Mesendoderm (in vitro differentiated cells): ENCODE data around the gene QSER1.
"Not testable (repeated sequence)": the region's sequence is repeated elsewhere in the genome, so short reads cannot be mapped to it uniquely, and the experiment has no call there.

Source experiments
- DNase-seq: peaks from one replicate; pipeline ENCODE4 v3.0.0; 2013
- H2AK5ac ChIP-seq: 2 replicates; pipeline ENCODE4 v1.6.1; 2013; ENCODE audit warnings: low read length, inconsistent platforms
- H2BK120ac ChIP-seq: 2 replicates; pipeline ENCODE4 v1.6.1; 2013; ENCODE audit warnings: low read depth, mild to moderate bottlenecking, low read length, moderate library complexity, mixed read lengths
- H2BK15ac ChIP-seq: replicated peaks from 2 replicates; pipeline ENCODE4 v1.6.1; 2013; ENCODE audit warnings: low read depth, mild to moderate bottlenecking, moderate library complexity
- H2BK5ac ChIP-seq: 2 replicates; pipeline ENCODE4 v1.6.1; 2013; ENCODE audit warnings: low read length, inconsistent platforms
- H3K18ac ChIP-seq: 2 replicates; pipeline ENCODE4 v1.6.1; 2013; ENCODE audit warnings: mild to moderate bottlenecking, low read length, mixed read lengths
- H3K23ac ChIP-seq: one replicate; pipeline ENCODE4 v1.6.1; 2013; ENCODE audit warnings: low read length
- H3K27ac ChIP-seq: 2 replicates; pipeline ENCODE4 v1.5.1; 2013; ENCODE audit warnings: low read depth, mild to moderate bottlenecking, inconsistent platforms, low read length, moderate library complexity
- H3K27me3 ChIP-seq: 2 replicates; pipeline ENCODE4 v1.6.1; 2013; ENCODE audit warnings: low read length, control low read depth, mild to moderate bottlenecking, inconsistent platforms; ENCODE audit not compliant: insufficient read depth, poor library complexity
- H3K36me3 ChIP-seq: 2 replicates; pipeline ENCODE4 v1.6.1; 2013; ENCODE audit warnings: low read length, inconsistent platforms; ENCODE audit not compliant: control insufficient read depth, insufficient read depth
- H3K4ac ChIP-seq: one replicate; pipeline ENCODE4 v1.6.1; 2013; ENCODE audit warnings: low read depth, mild to moderate bottlenecking, low read length, moderate library complexity
- H3K4me1 ChIP-seq: 2 replicates; pipeline ENCODE4 v1.6.1; 2013; ENCODE audit warnings: low read depth, low read length, inconsistent platforms; ENCODE audit not compliant: control insufficient read depth
- H3K4me2 ChIP-seq: 2 replicates; pipeline ENCODE4 v1.6.1; 2013; ENCODE audit warnings: low read length
- H3K4me3 ChIP-seq: 2 replicates; pipeline ENCODE4 v1.5.1; 2013; ENCODE audit warnings: mild to moderate bottlenecking, low read length
- H3K56ac ChIP-seq: one replicate; pipeline ENCODE4 v1.6.1; 2013; ENCODE audit warnings: low read length
- H3K79me1 ChIP-seq: 2 replicates; pipeline ENCODE4 v1.6.1; 2013; ENCODE audit warnings: low read length, inconsistent platforms
- H3K79me2 ChIP-seq: 2 replicates; pipeline ENCODE4 v1.6.1; 2013; ENCODE audit warnings: mild to moderate bottlenecking, low read length; ENCODE audit not compliant: control insufficient read depth, insufficient read depth
- H3K9ac ChIP-seq: 2 replicates; pipeline ENCODE4 v1.6.1; 2013; ENCODE audit warnings: low read length, inconsistent platforms
- H4K5ac ChIP-seq: one replicate; pipeline ENCODE4 v1.6.1; 2013; ENCODE audit warnings: low read length
- H4K8ac ChIP-seq: one replicate; pipeline ENCODE4 v1.6.1; 2013; ENCODE audit warnings: low read depth, mild to moderate bottlenecking, control low read depth, low read length, moderate library complexity
- WGBS: extraction: QIAGEN DNeasy Blood & Tissue Kit; methylation state at CpG from one replicate; pipeline ENCODE4 v1.1.7; 2013; ENCODE audit warnings: low lambda C conversion rate, missing lambda C conversion rate; ENCODE audit not compliant: insufficient coverage; ENCODE audit errors: extremely low coverage; 5-methylcytosine and 5-hydroxymethylcytosine counted together

QSER1 gene

DNA sequence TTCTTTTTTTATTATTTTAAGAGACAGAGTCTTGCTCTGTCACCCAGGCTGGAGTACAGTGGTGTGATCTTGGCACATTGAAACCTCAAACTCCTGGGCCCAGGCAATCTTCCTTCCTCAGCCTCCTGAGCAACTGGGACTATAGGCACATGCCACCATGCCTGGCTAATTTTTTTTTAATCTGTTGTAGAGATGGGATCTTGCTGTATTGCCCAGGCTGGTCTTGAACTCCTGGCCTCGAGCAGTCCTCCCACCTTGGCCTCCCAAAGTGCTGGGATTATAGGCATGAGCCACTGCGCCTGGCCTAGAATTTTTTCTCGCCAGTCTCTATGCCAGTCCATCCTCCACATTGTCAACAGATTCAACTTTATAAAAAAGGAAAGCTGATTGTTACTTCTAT lies 44.7 kb downstream of the QSER1 start:
- not testable (repeated sequence) for H3K79me1 ChIP-seq, H3K9ac ChIP-seq, H3K4me2 ChIP-seq, H2BK5ac ChIP-seq, H2AK5ac ChIP-seq, H3K27ac ChIP-seq, H3K18ac ChIP-seq, DNase-seq, H3K4ac ChIP-seq, H3K36me3 ChIP-seq, H2BK120ac ChIP-seq, H3K4me3 ChIP-seq, H3K23ac ChIP-seq, H2BK15ac ChIP-seq, H3K4me1 ChIP-seq, H3K56ac ChIP-seq, H4K5ac ChIP-seq, H3K27me3 ChIP-seq, H4K8ac ChIP-seq
- WGBS = no CpG with 5 or more reads among the region's 3 CpGs
- peaks cover 47% of the 10 kb centered on the region for H3K79me2 ChIP-seq

DNA sequence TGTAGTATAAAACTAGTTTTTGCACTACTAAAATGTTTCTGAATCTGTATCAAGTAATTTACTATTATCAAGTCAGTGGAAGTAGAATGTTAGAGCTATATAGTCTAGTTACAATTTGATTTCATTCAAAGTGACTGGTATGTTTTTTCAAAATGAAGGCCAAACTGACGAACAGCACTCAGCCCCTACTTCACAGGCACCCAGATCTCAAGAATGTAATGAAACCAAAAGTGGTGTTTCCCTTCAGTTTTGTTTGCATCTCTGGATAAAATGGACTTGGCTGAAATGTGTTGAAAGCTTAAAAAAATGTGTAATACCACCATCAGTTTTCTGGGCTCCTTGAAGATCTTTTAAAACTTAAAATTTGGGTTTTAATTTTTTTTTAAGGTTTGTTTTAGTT lies 46.4 kb downstream of the QSER1 start:
- H3K56ac ChIP-seq = no peak overlapping the region
- H3K4ac ChIP-seq = no peak overlapping the region
- no CpG with 5 or more reads among the region's 1 CpG for WGBS
- no peak overlapping the region for H2BK5ac ChIP-seq
- DNase-seq = no peak
- H3K27me3 ChIP-seq = no peaks in the 10 kb centered on the region
- peaks cover 36% of the 10 kb centered on the region for H3K79me2 ChIP-seq
- no peak overlapping the region for H2BK15ac ChIP-seq
- H3K9ac ChIP-seq = no peak overlapping the region
- H3K4me1 ChIP-seq = no peaks in the 10 kb centered on the region
- H3K4me3 ChIP-seq = no peak overlapping the region
- H3K79me1 ChIP-seq = peaks cover 2% of the 10 kb centered on the region
- H2BK120ac ChIP-seq = no peak overlapping the region
- H3K4me2 ChIP-seq = no peak overlapping the region
- no peak overlapping the region for H2AK5ac ChIP-seq
- no peak overlapping the region for H3K18ac ChIP-seq
- H3K36me3 ChIP-seq = no peaks in the 10 kb centered on the region
- no peak overlapping the region for H4K5ac ChIP-seq
- no peak overlapping the region for H3K27ac ChIP-seq
- no peak overlapping the region for H3K23ac ChIP-seq
- H4K8ac ChIP-seq = no peak overlapping the region

DNA sequence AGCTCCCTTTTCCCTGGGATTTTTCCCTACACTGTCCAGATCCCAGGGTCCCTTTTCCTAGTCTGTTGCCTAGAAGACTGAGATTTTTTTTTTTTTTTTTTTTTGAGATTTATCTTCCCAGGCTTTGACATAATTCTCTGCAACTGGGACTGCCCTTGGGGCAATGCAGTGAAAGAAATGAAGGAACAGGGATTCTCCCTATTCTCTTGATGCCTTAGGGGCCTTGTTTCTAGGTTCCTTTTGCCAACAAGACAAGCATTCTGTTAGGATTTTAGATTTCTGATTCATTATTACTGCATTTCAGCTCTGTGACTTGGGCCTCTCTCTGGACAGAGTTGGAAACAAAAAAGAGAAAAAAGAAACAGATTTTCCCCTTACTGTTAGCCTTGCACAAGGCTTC lies 47.3 kb downstream of the QSER1 start:
- no peak overlapping the region for H2AK5ac ChIP-seq
- no peak overlapping the region for H4K5ac ChIP-seq
- no peaks in the 10 kb centered on the region for H3K36me3 ChIP-seq
- no peak overlapping the region for H4K8ac ChIP-seq
- H3K56ac ChIP-seq = no peak overlapping the region
- peaks cover 2% of the 10 kb centered on the region for H3K79me1 ChIP-seq
- H3K79me2 ChIP-seq = peaks cover 29% of the 10 kb centered on the region
- H3K18ac ChIP-seq = no peak overlapping the region
- H3K4me1 ChIP-seq = no peaks in the 10 kb centered on the region
- H3K27me3 ChIP-seq = no peaks in the 10 kb centered on the region
- no peak overlapping the region for H2BK5ac ChIP-seq
- H3K23ac ChIP-seq = no peak overlapping the region
- no peak for DNase-seq
- H2BK120ac ChIP-seq = no peak overlapping the region
- no peak overlapping the region for H3K4me2 ChIP-seq
- H3K9ac ChIP-seq = no peak overlapping the region
- no peak overlapping the region for H3K4ac ChIP-seq
- H3K4me3 ChIP-seq = no peak overlapping the region
- no peak overlapping the region for H2BK15ac ChIP-seq
- H3K27ac ChIP-seq = no peak overlapping the region

GRCh38 chr11:32940865-32941264 lies 48.3 kb downstream of the QSER1 start:
- no peak overlapping the region for H2BK5ac ChIP-seq
- H3K56ac ChIP-seq = no peak overlapping the region
- no CpG with 5 or more reads among the region's 1 CpG for WGBS
- H2AK5ac ChIP-seq = no peak overlapping the region
- H3K36me3 ChIP-seq = no peaks in the 10 kb centered on the region
- H4K8ac ChIP-seq = no peak overlapping the region
- H2BK120ac ChIP-seq = no peak overlapping the region
- H3K4ac ChIP-seq = no peak overlapping the region
- H3K23ac ChIP-seq = no peak overlapping the region
- H3K79me1 ChIP-seq = peaks cover 2% of the 10 kb centered on the region
- no peak overlapping the region for H3K9ac ChIP-seq
- H3K79me2 ChIP-seq = peaks cover 25% of the 10 kb centered on the region
- H3K27ac ChIP-seq = no peak overlapping the region
- no peaks in the 10 kb centered on the region for H3K4me1 ChIP-seq
- H2BK15ac ChIP-seq = no peak overlapping the region
- no peak overlapping the region for H4K5ac ChIP-seq
- no peak overlapping the region for H3K18ac ChIP-seq
- no peak for DNase-seq
- H3K4me2 ChIP-seq = no peak overlapping the region
- H3K4me3 ChIP-seq = no peak overlapping the region
- no peaks in the 10 kb centered on the region for H3K27me3 ChIP-seq

- Histone ChIP-seq H2BK120ac (no peak overlapping the region), H3K4ac (no peak overlapping the region), H4K5ac (no peak overlapping the region), H3K23ac (no peak overlapping the region), H4K8ac (no peak overlapping the region), H3K27me3 (no peaks in the 10 kb centered on the region), H2AK5ac (no peak overlapping the region), H2BK15ac (no peak overlapping the region), H3K4me2 (no peak overlapping the region), H3K27ac (no peak overlapping the region), H3K79me2 (peaks cover 8% of the 10 kb centered on the region), H3K56ac (no peak overlapping the region), H3K4me3 (no peak overlapping the region), H3K9ac (no peak overlapping the region), H2BK5ac (no peak overlapping the region), H3K4me1 (no peaks in the 10 kb centered on the region), H3K18ac (no peak overlapping the region), H3K36me3 (no peaks in the 10 kb centered on the region), H3K79me1 (peaks cover 3% of the 10 kb centered on the region)
- no CpG with 5 or more reads among the region's 2 CpGs for WGBS
- no peak for DNase-seq
These were observed 55.4 kb downstream of the QSER1 start for GRCh38 chr11:32947978-32948377.

DNA sequence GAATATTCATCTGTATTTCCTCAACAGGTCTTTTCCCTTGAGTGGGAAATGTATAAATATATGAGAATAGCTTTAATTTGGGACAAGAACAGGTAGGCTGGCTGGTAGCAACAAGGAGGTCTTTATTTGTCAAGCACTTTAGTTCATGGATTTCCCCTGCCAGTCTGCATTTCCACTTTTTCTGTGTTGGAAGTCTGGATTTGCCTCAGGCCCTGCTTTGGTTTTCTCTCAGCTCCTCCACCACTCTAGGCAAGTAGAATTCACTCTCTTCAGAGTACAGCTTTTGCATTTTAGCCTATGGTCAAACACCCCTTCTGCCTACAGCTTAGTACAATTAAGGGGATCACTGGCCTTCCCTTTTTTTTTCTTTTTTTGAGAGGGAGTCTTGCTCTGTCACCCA lies 57.1 kb downstream of the QSER1 start:
- Histone ChIP-seq H3K4me3 (no peak overlapping the region), H3K27me3 (no peaks in the 10 kb centered on the region), H3K4me2 (no peak overlapping the region), H2AK5ac (no peak overlapping the region), H4K8ac (no peak overlapping the region), H3K4me1 (no peaks in the 10 kb centered on the region), H3K4ac (no peak overlapping the region), H3K9ac (no peak overlapping the region), H3K27ac (no peak overlapping the region), H3K18ac (no peak overlapping the region), H3K36me3 (no peaks in the 10 kb centered on the region), H2BK5ac (no peak overlapping the region), H3K79me1 (peaks cover 3% of the 10 kb centered on the region), H3K79me2 (peaks cover 8% of the 10 kb centered on the region), H3K23ac (no peak overlapping the region), H3K56ac (no peak overlapping the region), H4K5ac (no peak overlapping the region), H2BK120ac (no peak overlapping the region), H2BK15ac (no peak overlapping the region)
- peak; percentile 16 for DNase-seq
